Activated T-helper 1 cell treated with anti-CD3 and anti-CD28 coated beads, Interleukin-2, amount 50 U/mL, for 16 hours (primary cell): ENCODE measurements around the gene CERS3.

Source experiments
- DNase-seq, 2 donors: peaks; one replicate each; pipeline ENCODE4 v3.0.0-alpha.2; 2020; ENCODE audit warnings: low read depth in 1 of 2, low spot score in 1 of 2

Gene CERS3

DNA sequence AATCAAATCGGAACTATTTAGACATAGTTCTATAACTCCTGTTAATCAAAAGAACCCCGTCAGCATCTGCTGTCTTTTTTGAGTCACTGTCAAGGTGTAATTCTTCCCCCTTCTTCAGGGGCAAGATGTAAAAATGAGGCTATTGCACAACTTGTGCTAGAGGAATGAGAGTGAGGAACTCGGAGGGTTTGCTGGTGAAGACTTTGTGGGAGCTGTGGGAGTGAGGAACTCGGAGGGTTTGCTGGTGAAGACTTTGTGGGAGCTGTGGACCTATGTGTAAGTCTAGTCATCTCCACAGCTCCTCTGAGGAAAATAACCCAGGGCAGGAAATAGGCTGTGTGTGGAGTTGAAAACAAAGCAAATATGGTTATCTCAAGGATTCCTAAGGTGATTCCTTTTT, 2.5 kb upstream of the CERS3 start:
- DNase-seq: no peak

- no peak for DNase-seq
Measured at GRCh38 chr15:100529556-100529955, 806 bp upstream of the CERS3 start.

GRCh38 chr15:100526027-100526481, 2.7 kb downstream of the CERS3 start:
- DNase-seq: no peak

DNA sequence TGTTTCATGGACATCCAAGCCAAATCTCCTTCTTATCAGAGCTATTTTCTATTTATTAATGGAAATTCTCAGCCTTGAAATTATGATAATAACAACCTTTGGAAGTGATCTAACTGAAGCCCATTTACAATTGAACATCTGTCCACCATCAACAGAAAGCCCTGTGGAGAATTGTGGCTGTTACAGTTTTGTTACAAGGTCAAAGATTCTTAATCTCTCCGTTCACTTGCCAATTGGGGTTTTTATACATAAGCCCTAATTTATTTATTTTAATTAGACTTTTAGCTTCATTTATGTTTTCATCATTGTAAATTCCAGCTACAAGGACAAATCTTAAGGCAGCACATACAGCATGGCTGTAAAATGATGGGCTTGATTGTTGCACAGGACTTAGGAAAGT, 3.3 kb downstream of the CERS3 start:
- no peak for DNase-seq

DNA sequence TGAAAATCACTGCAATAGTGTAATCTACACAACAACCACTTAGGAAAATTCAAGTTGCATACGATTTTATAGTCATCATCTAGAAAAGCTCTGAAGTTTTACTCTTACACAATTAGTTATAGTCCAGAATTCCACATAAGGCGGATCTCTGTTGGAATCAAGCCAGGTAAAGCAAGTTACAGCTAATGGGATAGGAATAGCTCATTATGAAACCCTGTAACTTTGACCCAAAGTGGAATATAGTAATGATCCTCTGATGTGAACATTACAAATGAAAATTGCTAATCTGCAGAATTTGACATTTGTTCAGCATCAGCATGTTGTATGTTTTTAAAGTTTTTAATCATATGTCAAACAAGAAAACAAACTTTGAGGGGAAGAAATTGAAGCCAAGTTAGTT, 4.4 kb downstream of the CERS3 start:
- no peak for DNase-seq

GRCh38 chr15:100521907-100522306, 6.8 kb downstream of the CERS3 start:
- DNase-seq: no peak

DNA sequence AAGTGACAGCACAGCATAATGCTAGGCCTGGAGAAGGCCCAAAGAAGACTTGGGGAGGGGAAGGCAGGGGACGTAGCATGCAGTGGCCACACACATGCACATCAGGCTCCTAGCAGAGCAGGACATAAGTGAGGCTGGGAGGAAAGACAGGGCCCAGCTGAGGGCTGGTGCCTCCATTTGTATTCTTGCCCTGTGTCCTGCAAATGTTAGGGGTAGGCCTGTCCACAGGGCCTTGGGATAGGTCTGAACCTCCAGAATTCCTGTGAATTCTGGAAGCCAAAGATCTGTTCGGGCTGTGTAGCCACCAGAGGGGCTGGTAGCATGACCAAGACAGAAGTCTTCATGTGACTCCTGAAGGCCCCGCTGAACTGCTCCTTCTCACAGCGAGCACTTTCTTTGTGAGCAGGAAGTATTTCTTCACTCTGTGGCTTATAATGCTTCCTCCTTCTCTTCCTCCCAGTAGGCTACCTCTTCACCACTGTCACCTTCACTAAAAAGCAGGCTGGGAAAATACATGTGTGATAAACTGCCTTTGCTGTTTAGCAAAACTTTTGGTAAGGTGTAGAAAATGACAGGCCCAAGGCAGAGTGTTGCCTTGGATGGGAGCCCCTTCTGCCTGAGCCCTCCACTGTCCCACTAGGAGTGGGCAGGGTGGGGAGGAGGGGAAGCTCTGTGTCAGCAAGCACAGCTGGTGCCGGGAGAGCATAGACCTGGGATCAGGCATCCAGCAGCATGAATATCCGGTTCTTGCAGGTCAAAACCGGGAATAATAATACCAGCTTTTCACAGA, 8.4 kb downstream of the CERS3 start:
- no peak for DNase-seq

GRCh38 chr15:100517846-100518245, 10.9 kb downstream of the CERS3 start:
- no peak for DNase-seq

DNA sequence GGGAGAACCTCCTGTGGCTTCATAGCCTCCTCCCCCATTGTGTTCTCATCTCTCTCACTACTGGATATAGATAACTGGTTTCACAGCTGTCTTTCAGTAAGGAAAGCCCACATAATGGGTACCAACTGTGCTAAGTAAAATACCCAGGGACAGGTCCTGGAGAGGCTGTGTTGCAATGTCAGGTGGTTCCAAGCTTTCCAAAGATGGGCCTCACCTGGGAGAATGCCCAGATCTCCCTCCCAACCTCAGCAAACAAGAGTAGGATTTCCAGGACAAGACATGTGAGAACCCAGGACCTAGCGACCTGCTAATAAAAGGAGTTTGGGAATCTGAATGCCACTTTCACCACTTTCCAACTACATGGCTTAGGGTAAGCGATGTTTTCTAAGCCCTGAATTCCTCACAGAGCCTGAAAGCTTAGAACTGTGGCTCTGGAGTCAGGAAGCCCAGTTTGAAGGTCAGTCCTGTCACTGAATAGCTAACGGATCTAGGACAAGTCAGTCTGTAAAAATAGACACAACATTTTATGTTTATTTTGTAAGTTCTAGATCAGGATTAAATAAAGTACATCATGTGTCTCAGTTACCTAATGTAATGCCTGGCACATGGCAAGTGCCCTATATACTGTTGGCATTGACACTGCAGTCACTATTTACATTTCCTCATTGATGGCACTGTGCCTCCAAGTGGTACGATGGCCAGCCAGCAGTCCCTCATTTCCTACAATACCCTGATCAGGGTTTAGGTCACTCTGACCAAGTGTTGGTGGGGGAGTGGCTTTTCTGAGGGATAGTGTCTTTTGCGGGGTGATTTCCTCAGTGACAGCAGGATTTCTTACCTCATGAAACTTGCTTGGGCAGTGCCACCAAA, 11.9 kb downstream of the CERS3 start:
- no peak for DNase-seq

DNA sequence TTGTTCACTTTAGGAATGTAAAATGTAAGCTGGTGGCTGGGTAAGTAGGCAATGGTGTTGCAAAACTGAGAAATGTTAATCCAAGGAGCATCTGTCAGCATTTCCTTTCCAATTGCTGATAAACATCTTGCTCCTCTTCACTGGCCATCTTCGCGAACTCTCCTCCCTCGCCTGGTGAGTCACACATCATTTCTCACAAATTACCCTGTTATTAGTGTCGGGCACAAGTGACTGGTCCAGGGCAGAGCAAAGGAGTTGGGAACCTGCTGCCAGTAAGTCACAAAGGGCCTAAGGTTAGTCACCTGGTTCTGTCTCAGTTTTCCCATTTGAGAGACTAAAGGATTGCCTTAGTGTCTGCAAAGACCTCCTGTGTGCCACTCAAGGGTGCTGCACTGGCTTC, 13.0 kb downstream of the CERS3 start:
- DNase-seq: no peak

GRCh38 chr15:100508641-100509300, 20.0 kb downstream of the CERS3 start:
- DNase-seq: no peak

GRCh38 chr15:100502651-100503050, 26.1 kb downstream of the CERS3 start:
- no peak for DNase-seq

GRCh38 chr15:100501117-100501516, 27.6 kb downstream of the CERS3 start:
- DNase-seq: no peak

DNA sequence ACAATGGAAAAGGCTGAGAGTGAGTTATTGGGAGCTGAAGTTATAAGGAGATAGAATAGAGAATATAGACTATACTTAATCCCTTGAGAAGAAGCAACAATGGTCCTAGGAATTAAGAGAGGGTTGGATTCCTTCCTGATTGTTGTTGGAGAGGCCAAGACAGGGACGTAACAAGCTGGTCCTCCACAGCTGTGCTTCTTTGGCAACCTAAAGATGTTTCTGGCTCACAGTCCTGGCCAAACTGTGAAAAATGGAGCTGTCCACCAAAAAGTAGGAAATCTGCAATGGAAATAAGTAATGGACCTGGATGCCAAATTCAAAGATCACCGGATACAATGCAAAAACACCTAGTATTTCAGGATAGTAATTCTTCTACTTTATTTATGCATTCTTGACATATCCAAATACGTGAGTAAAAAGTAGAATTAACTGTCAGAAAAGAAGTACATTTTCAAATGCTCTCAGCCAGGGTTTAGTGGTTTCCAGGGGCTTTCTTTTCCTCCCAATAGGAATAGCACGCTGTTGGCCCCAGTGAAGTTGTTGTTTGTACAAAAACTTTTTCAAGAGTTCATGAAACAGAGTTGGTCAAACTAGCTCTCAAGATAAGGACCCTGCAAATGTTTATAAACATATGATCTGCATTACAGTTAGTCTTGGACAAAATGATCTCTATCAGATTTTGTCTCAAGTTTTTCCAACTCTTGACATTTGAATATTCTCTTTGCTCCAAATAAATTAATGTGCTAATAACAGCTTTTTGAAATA, 28.3 kb downstream of the CERS3 start:
- no peak for DNase-seq

DNA sequence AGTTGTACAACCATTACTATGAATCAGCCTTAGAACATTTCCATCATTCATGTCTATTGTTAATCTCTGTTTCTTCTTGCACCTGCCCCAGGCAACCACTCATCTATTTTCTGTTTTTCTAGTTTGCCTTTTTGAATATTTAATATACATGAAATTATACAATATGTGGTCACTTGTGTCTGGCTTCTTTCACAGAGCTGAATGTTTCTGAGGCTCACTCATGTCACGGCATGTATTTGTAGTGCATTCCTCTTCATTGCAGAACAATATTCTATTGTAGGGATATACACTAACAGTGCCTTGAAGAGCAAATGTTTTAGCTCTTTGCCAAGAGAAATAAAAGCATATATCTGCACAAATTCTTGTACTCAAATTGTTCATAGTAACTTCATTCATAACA, 32.9 kb downstream of the CERS3 start:
- DNase-seq: no peak

- no peak for DNase-seq
Measured at GRCh38 chr15:100493213-100493612, 35.5 kb downstream of the CERS3 start.

DNA sequence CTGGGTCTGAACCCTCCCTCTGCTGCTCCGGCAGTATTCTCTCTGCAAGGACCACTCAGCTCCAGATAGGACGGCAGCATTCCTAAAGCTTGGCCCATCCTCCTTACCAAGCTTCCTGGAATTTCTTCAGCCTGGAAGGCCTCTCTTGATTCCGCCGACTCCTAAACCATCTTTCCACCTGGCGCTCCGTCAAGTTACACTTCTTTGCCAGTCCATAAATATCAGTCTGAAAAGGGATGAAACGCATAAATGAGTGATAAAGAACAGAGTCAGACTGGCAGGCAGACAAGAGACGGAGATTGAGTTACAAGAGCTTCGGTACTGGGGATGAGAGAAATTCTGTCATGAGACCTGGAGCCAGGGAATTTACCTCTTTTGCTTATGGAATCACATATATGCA, 44.3 kb downstream of the CERS3 start:
- DNase-seq: no peak

DNA sequence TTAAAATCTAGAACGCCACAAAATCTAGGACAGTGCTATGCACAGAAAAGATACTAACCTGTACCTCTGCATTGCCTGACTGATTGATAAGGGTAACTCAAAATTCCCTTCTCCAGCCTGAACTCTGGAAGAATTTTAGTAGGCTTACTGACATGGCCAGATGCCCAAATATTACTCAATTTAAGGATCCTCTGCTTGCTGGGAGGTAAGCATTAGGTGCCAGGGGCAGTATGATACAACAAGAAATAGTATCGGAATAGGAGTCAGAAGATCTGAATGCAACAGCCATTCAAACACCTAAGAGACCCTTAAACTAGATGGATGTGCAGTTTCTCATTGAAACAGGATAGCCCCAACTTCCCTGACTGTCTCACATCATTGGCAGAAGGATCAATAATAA, 45.4 kb downstream of the CERS3 start:
- DNase-seq: no peak

DNA sequence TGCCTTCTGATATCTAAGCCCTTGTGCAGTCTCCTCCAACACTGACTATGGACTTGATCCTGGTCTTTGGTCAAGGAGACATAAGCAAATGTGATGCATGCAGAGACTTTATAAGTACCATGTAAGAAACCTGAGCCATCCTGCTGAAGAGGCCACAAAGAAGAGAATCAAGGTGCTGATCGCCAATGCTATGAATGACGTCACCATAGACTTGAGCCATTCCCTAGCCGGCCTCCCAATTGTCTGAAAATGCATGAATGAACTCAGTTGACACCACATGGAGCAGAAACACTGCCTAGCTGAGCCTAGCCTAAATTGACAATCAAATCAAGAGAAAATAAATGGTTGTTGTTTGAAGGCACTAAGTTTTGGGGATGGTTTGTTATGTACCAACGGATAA, 51.9 kb downstream of the CERS3 start:
- DNase-seq: no peak

DNA sequence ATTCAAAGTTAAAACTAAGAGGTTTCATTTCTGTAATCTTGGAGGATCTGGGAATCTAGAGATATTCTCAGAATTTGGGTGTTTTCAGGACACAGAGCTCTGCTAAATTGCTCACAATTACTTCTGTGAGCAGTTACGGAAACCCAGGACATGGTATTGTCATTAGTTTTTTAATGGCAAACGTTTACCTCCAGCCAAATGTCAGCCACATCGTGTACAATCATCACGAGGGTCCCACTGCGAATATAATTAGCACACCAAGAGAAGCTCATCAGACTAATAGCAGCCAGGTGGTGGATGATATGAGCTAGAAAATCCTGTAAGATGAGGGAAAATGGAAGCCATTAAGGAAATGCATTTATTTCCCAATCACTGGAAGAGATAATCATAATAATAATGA, 56.0 kb downstream of the CERS3 start:
- DNase-seq: no peak

GRCh38 chr15:100471933-100472332, 56.8 kb downstream of the CERS3 start:
- no peak for DNase-seq
